ENCODE results near the gene PCBP3.
"Not testable (repeated sequence)": the region's sequence is repeated elsewhere in the genome, so short reads cannot be mapped to it uniquely, and the experiment has no call there.

Gene PCBP3

DNA sequence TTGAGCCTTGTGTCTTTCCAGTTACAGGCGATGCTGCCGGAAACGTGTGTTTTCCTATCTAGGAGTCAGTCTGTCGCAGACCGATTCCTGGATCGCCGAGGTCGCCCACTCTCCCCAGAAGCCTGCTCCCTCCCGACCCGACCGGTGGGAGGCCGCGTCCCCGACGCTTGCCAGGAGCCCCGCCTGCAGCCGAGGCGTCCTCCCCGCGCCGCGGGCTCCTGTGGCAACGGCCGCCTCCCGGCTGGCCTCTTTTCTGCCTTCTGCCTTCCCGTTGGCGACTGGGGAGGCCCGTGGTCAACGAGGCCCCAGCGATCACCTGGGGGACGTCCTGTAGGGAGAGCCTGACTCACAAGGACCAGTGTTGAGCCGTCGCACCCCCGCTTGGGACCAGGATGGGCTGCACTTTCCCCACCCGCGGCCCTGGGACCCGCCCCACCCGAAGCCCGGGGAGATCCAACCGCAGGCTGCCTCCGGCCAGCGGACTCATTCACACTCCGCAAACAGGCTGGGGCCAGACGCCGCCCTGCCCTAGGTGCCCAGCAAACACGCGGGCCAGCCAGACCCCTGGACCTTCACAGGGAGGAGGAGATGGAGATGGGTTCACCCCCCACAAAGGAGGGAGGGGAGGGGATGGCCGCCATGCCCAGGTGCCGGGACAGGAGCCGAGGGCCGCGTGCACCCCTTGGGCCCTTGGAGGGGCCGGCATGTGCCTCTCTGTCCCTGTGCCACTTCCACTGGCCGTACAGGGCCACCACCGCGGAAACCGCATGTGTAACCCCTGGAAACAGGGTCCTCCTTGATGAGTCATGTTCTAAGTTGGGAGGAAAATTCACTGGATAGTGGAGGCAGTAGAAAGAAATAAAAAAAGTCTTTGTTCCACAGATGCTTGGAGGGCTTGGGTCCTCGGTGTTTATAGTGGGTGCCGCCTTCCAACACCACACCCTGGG is 330.8 kb downstream of the PCBP3 start:
- peak in 1 of 2 donors; percentile 9 for DNase-seq

- no peak for DNase-seq
Observed at GRCh38 chr21:45975020-45975666, 331.6 kb downstream of the PCBP3 start.

- DNase-seq, result not testable (repeated sequence)
Observed at GRCh38 chr21:45975667-45976409, 332.3 kb downstream of the PCBP3 start.

- no peak for DNase-seq
Observed at GRCh38 chr21:45976701-45977311, 333.3 kb downstream of the PCBP3 start.

GRCh38 chr21:45977396-45977795 is 333.9 kb downstream of the PCBP3 start:
- DNase-seq, result no peak

- no peak for DNase-seq
Observed at GRCh38 chr21:45979141-45979631, 335.7 kb downstream of the PCBP3 start.

DNA sequence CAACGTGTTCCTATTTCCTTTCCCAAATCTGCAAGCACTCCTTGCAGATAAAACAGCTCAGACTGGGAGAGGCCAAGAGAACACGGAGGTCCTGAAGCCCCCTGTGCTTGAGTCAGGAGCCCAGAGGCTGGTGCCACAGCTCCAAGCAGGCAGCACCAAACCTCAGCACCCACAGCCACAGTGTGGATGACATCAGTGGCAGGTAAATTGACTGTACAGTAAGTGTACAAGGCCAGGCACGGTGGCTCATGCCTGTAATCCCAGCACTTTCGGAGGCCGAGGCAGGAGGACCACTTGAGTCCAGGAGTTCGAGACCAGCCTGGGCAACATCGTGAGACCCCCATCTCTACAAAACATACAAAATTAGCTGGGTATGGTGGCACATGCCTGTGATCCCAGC is 336.1 kb downstream of the PCBP3 start:
- no peak for DNase-seq

DNA sequence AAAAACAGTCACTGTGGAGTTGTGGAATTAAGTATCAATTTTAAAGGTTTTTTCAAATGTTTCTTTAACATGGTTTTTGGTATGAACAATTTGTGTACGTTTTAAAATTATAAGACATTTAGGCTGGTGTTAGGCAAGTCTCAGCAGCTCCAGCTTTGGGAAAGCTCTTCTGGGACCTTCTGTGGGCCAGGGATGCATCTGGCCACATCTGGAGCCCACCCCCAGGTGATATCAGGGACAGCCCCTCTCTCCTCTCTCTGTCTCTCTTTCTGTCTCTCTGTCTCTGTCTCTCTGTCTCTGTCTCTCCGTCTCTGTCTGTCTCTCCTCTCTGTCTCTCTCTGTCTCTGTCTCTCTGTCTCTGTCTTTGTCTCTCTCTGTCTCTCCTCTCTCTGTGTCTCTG is 336.7 kb downstream of the PCBP3 start:
- no peak for DNase-seq

GRCh38 chr21:45980697-45981096 is 337.2 kb downstream of the PCBP3 start:
- DNase-seq, result no peak

DNA sequence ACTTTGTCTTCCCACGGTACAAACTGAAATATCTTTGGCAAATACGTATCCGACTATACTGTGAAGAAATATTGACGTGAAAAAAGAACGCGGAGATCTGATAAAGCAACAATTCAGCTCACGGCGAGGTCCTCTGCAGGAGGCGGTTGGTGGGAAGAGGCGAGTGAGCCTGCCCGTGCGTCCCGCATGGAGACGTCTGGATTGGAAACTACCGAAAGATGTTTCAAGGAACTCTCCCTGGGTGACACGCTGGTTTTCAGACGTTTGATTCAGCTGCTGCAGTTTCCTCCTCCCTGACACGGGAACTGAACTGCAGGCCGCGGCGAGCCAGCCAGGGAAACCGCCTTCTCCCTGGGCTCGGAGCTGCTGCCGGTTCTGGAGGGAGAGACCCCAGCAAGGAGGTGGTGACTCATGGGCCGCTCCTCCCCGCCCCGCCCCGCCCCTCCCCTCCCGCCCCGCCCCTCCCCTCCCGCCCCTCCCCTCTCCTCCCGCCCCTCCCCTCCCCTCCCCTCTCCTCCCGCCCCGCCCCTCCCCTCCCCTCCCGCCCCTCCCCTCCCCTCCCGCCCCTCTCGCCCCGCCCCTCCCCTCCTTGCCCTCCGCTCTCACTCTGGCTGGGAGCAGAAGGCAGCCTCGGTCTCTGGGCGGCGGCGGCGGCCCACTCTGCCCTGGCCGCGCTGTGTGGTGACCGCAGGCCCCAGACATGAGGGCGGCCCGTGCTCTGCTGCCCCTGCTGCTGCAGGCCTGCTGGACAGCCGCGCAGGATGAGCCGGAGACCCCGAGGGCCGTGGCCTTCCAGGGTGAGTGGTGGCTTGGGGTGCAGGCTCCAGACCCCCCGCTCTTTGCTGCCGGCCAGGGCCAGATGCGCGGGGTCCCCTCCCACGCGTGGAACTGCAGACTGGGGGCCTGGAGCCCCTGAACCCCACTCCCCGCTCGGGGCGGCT is 337.9 kb downstream of the PCBP3 start, which contains the start of gene COL6A1:
Gene COL6A1, plus strand, starts transcription at position 620 of the 941 bp plus-strand sequence. Its CDS starts 81 bp downstream, at position 701.
- peak; percentile 33 to 55 for DNase-seq

DNA sequence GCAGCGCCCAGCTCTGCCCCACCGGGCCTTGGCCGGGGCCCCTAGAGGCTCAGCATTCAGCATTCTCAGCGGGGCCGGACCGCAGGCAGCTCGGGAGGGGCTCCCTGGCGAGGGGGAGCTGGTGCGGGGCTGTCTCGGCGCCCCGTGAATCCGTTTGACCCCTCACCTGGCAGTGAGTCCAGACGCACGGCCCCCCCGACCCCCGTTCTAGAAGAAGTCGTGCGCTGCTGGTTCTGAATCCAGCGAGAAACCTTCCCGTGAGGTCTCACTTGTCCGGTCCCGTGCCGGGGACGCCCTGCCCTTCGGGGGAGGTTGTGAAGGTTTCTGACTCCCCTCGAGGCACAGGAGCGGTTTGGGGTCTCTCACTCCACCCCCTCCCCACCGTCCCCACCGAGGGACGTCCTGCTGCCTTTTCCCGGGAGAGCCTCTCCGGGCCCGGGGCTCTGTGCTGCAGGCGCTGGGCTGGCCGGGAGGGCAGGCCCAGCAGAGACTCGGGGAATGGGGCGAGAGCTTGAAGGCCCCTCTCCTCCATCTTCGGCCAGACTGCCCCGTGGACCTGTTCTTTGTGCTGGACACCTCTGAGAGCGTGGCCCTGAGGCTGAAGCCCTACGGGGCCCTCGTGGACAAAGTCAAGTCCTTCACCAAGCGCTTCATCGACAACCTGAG is 338.7 kb downstream of the PCBP3 start:
- no peak for DNase-seq

GRCh38 chr21:45982758-45983648 is 339.5 kb downstream of the PCBP3 start:
- DNase-seq, result no peak

GRCh38 chr21:45983649-45983965 is 340.1 kb downstream of the PCBP3 start:
- DNase-seq, result no peak

GRCh38 chr21:45983981-45984551 is 340.5 kb downstream of the PCBP3 start:
- no peak for DNase-seq

DNA sequence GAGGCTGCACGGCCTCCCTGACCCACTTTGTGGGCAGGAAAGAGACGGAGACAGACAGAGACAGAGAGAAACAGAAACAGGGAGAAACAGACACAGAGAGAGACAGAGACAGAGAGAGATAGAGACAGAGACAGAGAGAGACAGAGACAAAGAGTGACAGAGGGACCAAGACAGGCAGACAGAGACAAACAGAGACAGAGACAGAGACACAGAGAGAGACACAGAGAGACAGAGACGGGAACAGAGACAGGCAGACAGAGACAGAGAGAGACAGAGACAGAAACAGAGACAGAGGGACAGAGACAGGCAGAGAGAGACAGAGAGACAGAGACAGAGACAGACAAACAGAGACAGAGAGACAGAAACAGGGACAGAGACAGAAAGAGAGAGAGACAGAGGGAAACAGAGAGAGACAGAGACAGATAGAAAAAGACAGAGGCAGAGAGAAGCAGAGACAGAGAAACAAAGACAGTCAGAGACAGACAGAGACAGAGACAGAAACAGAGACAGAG is 341.1 kb downstream of the PCBP3 start:
- DNase-seq, result no peak

DNA sequence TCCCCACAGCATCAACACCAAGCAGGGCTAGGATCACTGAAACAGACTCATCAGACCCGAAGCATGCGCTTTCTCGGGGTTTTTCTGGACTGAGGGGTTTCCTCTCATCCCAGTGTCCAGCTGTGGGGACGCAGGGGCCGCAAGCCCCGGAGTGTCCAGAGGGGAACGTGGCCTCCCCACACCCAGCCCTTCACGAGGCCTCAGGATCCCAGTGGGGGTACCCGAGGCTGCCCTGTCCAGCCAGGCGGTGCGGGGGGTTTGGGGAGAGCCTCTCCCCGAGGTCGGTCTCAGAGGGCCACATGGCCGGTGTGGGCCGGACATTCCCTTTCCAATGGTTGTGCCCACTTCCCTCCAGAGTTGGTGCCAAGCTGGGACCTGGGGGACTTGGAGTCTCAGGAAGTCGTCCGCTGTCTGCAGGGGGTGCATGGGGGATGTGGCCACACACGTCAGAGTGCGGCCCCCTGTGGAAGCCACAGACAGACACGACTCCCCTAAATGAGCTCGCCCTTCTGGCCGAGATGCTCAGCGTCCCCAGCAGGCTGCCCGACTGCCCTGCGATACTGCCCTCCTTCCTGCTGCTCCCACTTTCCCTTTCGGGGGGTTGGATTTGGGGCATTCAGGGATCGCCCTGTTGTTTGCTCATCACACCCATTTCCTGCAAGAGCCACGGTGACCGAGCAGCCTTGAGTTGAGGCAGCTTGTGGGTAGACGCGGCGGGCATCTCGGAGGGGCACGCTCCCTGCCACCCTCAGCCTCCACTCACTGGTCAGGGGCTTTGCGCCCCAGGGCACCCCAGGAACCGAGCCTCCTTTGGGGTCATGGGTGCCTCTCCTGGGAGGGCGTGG is 342.2 kb downstream of the PCBP3 start:
- DNase-seq, result no peak

GRCh38 chr21:45986316-45987051 is 343.0 kb downstream of the PCBP3 start:
- no peak for DNase-seq

All from inflammatory macrophage (primary cell).